Activated CD4-positive, alpha-beta T cell treated with anti-CD3 and anti-CD28 coated beads, Interleukin-2, amount 10 ng/mL, durations not matched to agents 24 days and 14 days (primary cell): ENCODE measurements around the gene VSIG8. TPM values are rescaled to one million over a fixed set of nuclear protein-coding genes. Genes with fewer than 3 reads are reported as not detected.
A peak's percentile ranks its signal among the peaks of the same experiment; 100 is the strongest.

Experiments used
- DNase-seq: peaks from one replicate; pipeline ENCODE4 v3.0.0; 2022
- H3K27ac Mint-ChIP-seq: one replicate; pipeline ENCODE4 v1.8.0; 2022; ENCODE audit warnings: mild to moderate bottlenecking, mixed read lengths
- H3K27me3 Mint-ChIP-seq: one replicate; pipeline ENCODE4 v1.8.0; 2022; ENCODE audit warnings: mixed read lengths
- H3K36me3 Mint-ChIP-seq: one replicate; pipeline ENCODE4 v1.8.0; 2022; ENCODE audit warnings: low read depth, mild to moderate bottlenecking, mixed read lengths
- H3K4me1 Mint-ChIP-seq: one replicate; pipeline ENCODE4 v1.8.0; 2021; ENCODE audit warnings: mixed read lengths
- H3K4me3 Mint-ChIP-seq: one replicate; pipeline ENCODE4 v1.8.0; 2022; ENCODE audit warnings: mild to moderate bottlenecking, moderate library complexity, mixed read lengths
- H3K9me3 Mint-ChIP-seq: one replicate; pipeline ENCODE4 v1.8.0; 2021; ENCODE audit warnings: mixed read lengths
- intact Hi-C: fragments of 100-400 bp; cut with micrococcal nuclease; formaldehyde crosslinking; loops from one replicate; pipeline ENCODE4 v1.15.1; 2023
- total RNA-seq: library from RNA; stranded (reverse); gene quantifications from 2 replicates; pipeline ENCODE4 v1.2.3, GENCODE V29; 2022

The VSIG8 gene
- total RNA-seq, 1 donor from 2014 or later, result not detected

GRCh38 chr1:159827549-159827948 is 34.9 kb downstream of the VSIG8 start:
- intact Hi-C loops, result no loop called here

GRCh38 chr1:159827102-159827490 is 35.4 kb downstream of the VSIG8 start:
- peaks cover 3% of the 10 kb centered on the region for H3K9me3 Mint-ChIP-seq
- peaks cover 51% of the 10 kb centered on the region for H3K4me1 Mint-ChIP-seq

More at GRCh38 chr1:159827549-159827948, 34.9 kb downstream of the VSIG8 start:
- peak; percentile 68 for DNase-seq
- peak overlapping the region; percentile 78 for H3K27ac Mint-ChIP-seq
- no peaks in the 10 kb centered on the region for H3K36me3 Mint-ChIP-seq
- peaks cover 3% of the 10 kb centered on the region for H3K9me3 Mint-ChIP-seq
- H3K27me3 Mint-ChIP-seq, result peaks cover 31% of the 10 kb centered on the region
- peak overlapping the region; percentile 38 for H3K4me3 Mint-ChIP-seq
- H3K4me1 Mint-ChIP-seq, result peaks cover 51% of the 10 kb centered on the region

GRCh38 chr1:159826441-159827101 is 35.9 kb downstream of the VSIG8 start, which contains the start of gene SLAMF8:
SLAMF8 (plus strand) TSS chr1:159826873; CDS start chr1:159826899, 26 bp downstream.
- H3K4me1 Mint-ChIP-seq, result peaks cover 51% of the 10 kb centered on the region
- no peaks in the 10 kb centered on the region for H3K36me3 Mint-ChIP-seq
- peaks cover 3% of the 10 kb centered on the region for H3K9me3 Mint-ChIP-seq
- peaks cover 32% of the 10 kb centered on the region for H3K27me3 Mint-ChIP-seq
- intact Hi-C loops, result no loop called here
- H3K27ac Mint-ChIP-seq, result peak within 1 kb of the TSS; percentile 78
- H3K4me3 Mint-ChIP-seq, result peak within 1 kb of the TSS; percentile 64
- peak; percentile 88 for DNase-seq

More at GRCh38 chr1:159827102-159827490, 35.4 kb downstream of the VSIG8 start:
- intact Hi-C loops, result no loop called here
- Mint-ChIP-seq H3K27me3 (peaks cover 33% of the 10 kb centered on the region), H3K4me3 (peak overlapping the region; percentile 38), H3K27ac (peak overlapping the region; percentile 78), H3K36me3 (no peaks in the 10 kb centered on the region)
- DNase-seq, result no peak

- Mint-ChIP-seq H3K4me3 (no peak overlapping the region), H3K9me3 (peaks cover 3% of the 10 kb centered on the region), H3K36me3 (no peaks in the 10 kb centered on the region), H3K4me1 (peaks cover 52% of the 10 kb centered on the region), H3K27me3 (peaks cover 31% of the 10 kb centered on the region), H3K27ac (no peak overlapping the region)
- intact Hi-C loops, result no loop called here
- no peak for DNase-seq
Observed at GRCh38 chr1:159825564-159825963, 36.9 kb downstream of the VSIG8 start.

GRCh38 chr1:159823406-159823805 is 39.1 kb downstream of the VSIG8 start:
- Mint-ChIP-seq H3K4me3 (no peak overlapping the region), H3K9me3 (no peaks in the 10 kb centered on the region), H3K4me1 (peaks cover 46% of the 10 kb centered on the region), H3K27me3 (peaks cover 36% of the 10 kb centered on the region), H3K27ac (no peak overlapping the region), H3K36me3 (no peaks in the 10 kb centered on the region)
- intact Hi-C loops, result no loop called here
- DNase-seq, result no peak

GRCh38 chr1:159821171-159821867 is 41.1 kb downstream of the VSIG8 start:
- peaks cover 36% of the 10 kb centered on the region for H3K27me3 Mint-ChIP-seq
- H3K4me3 Mint-ChIP-seq, result no peak overlapping the region
- H3K36me3 Mint-ChIP-seq, result no peaks in the 10 kb centered on the region
- DNase-seq, result peak; percentile 78
- no peak overlapping the region for H3K27ac Mint-ChIP-seq
- intact Hi-C loops, result loop anchor here (1.0 kb wide), 1 partner anchor 70 kb away; no protein-coding TSS in a partner anchor
- peaks cover 26% of the 10 kb centered on the region for H3K4me1 Mint-ChIP-seq
- H3K9me3 Mint-ChIP-seq, result no peaks in the 10 kb centered on the region

GRCh38 chr1:159817276-159818041 is 45.0 kb downstream of the VSIG8 start:
- Mint-ChIP-seq H3K27me3 (peaks cover 27% of the 10 kb centered on the region), H3K9me3 (no peaks in the 10 kb centered on the region), H3K27ac (no peak overlapping the region), H3K36me3 (no peaks in the 10 kb centered on the region), H3K4me1 (peaks cover 4% of the 10 kb centered on the region), H3K4me3 (no peak overlapping the region)
- intact Hi-C loops, result no loop called here
- no peak for DNase-seq

- Mint-ChIP-seq H3K27me3 (peaks cover 33% of the 10 kb centered on the region), H3K36me3 (no peaks in the 10 kb centered on the region), H3K9me3 (no peaks in the 10 kb centered on the region), H3K4me1 (peaks cover 2% of the 10 kb centered on the region), H3K4me3 (no peak overlapping the region), H3K27ac (no peak overlapping the region)
- intact Hi-C loops, result no loop called here
- DNase-seq, result no peak
Observed at GRCh38 chr1:159815926-159816325, 46.5 kb downstream of the VSIG8 start.

- Mint-ChIP-seq H3K9me3 (no peaks in the 10 kb centered on the region), H3K4me3 (no peak overlapping the region), H3K27me3 (peaks cover 57% of the 10 kb centered on the region), H3K4me1 (peaks cover 13% of the 10 kb centered on the region), H3K36me3 (no peaks in the 10 kb centered on the region), H3K27ac (no peak overlapping the region)
- no peak for DNase-seq
- intact Hi-C loops, result no loop called here
Observed at GRCh38 chr1:159804924-159805323, 57.5 kb downstream of the VSIG8 start.

Other genes with a start within 250 kb of the VSIG8 start
- gene CRP, start 148.1 kb downstream of the VSIG8 start, total RNA-seq, result not detected in 2 replicates
- 30.9 and 33.0 TPM in 2 replicates for gene DUSP23, start 81.7 kb downstream of the VSIG8 start, total RNA-seq
- not detected in 2 replicates for gene FCRL6, start 60.3 kb downstream of the VSIG8 start, total RNA-seq
- 1.1 and 1.2 TPM in 2 replicates for gene SLAMF8, start 35.8 kb downstream of the VSIG8 start, total RNA-seq
- 1.5 TPM in 2 replicates for gene CFAP45, start 37.5 kb upstream of the VSIG8 start, total RNA-seq
- 488 and 517 TPM in 2 replicates for gene TAGLN2, start 62.9 kb upstream of the VSIG8 start, total RNA-seq
- gene IGSF9, start 83.0 kb upstream of the VSIG8 start, total RNA-seq, result not detected in 2 replicates
- gene SLAMF9, start 91.6 kb upstream of the VSIG8 start, total RNA-seq, result not detected in 2 replicates
- 5.5 and 5.8 TPM in 2 replicates for gene PIGM, start 169.3 kb upstream of the VSIG8 start, total RNA-seq
- not detected in 2 replicates for gene KCNJ10, start 207.5 kb upstream of the VSIG8 start, total RNA-seq
- not detected in 2 replicates for gene KCNJ9, start 218.9 kb upstream of the VSIG8 start, total RNA-seq
- 25.3 and 26.7 TPM in 2 replicates for gene IGSF8, start 236.0 kb upstream of the VSIG8 start, total RNA-seq